ENCODE measurements around the gene CBLB.

CBLB gene

DNA sequence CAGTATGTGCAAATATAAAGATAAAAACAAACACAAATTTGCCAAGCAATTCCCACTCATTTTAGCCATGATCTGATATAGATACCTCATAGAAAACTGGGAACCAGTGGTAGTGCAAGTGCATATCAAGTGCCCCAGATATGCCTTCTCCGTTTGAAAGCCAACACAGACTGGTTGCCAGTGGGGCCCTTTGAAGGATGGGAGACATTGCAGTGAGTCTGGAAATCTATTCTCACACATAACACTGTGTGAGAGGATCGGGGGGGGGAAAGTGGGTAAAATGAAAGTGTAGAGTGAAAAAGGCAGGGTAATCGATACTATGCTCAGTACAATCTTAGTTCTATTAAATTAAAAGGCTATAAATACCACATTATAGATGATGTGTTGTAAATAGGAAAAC is 83.0 kb downstream of the CBLB start:
- H3K4me3 ChIP-seq (ENCODE audit: low read length), result no peak overlapping the region
- DNase-seq (ENCODE audit: low read depth), result no peak
- no peak for TF ChIP-seq CTCF (conservative IDR thresholded peaks at IDR 0.05; ENCODE audit: low read depth, low read length)

DNA sequence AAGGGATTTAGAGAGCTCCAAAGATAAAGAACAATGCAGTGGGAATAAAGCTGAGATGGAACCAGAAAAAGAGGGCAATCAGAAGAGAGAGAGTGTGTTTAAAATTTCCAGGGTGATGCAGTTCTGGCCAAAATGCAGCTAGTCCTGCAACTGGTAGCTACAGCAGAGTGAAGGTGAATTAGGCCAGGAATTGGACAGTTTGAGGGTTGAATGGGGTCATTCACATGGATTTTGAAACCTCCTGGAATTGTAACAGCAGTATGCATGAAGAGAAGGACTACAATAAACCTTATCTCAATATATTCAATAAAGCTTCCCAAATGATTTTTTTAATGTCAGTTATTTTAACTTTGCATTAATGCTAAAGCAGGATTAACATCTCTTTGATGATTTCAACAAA is 85.2 kb downstream of the CBLB start:
- H3K4me3 ChIP-seq (ENCODE audit: low read length), result no peak overlapping the region
- DNase-seq (ENCODE audit: low read depth), result no peak
- TF ChIP-seq CTCF (conservative IDR thresholded peaks at IDR 0.05; ENCODE audit: low read depth, low read length), result no peak

- DNase-seq (ENCODE audit: low read depth), result no peak
- H3K4me3 ChIP-seq (ENCODE audit: low read length), result no peak overlapping the region
- no peak for TF ChIP-seq CTCF (conservative IDR thresholded peaks at IDR 0.05; ENCODE audit: low read depth, low read length)
These were observed 86.9 kb downstream of the CBLB start for GRCh38 chr3:105781871-105782270.

GRCh38 chr3:105780107-105780506 is 88.7 kb downstream of the CBLB start:
- H3K4me3 ChIP-seq (ENCODE audit: low read length), result no peak overlapping the region
- TF ChIP-seq CTCF (conservative IDR thresholded peaks at IDR 0.05; ENCODE audit: low read depth, low read length), result no peak
- no peak for DNase-seq (ENCODE audit: low read depth)

DNA sequence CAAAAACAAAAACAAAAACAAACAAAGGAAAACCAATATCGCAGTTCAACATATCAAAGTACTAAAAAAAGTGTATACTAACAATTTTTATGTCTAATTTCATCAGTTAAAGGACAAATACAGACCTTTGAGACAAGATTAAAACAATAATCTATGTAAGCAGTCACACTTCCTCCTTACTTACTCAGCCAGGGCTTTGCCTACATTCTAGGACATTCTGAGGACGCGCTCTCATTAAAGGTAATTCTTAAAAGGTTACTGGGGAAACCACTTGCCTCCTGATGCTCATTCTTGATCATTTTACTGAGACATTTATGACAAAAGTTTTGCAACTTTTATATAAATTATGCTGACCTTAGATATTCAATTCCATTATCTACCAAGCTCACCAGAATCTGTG is 93.4 kb downstream of the CBLB start:
- no peak for TF ChIP-seq CTCF (conservative IDR thresholded peaks at IDR 0.05; ENCODE audit: low read depth, low read length)
- DNase-seq (ENCODE audit: low read depth), result no peak

DNA sequence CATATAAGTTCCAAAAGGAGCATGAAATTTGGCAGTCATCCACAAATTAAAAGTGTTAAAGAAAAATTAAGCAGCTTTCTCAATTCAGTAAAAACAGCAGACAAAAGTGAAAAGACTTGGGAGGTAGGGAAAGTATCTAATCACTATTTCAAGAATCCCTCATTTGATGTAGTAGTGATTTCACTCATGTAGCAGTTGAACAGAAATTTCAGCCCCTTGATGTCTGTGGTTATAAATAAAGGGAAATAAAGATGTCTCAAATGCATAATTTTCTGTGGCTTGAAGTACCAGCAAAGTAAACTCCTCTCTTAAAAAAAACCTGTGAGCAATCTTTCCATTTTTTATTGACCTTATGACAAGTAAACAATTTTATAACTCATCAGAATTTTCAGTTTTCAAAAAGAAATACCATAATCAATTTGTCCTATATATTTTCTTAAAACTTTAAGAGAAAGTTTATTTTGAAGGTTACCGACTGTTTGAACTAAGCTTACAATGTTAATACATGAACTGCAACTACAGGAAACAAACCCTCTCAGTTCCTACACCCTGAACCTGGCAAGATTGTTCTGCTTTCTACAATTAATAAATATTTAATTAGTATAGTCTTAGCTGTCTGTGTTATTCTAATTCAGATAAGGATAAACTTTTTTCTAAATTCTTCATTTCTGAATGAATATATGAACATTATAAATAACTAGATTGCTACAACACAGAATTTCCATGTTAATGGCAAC is 94.2 kb downstream of the CBLB start:
- DNase-seq (ENCODE audit: low read depth), result no peak
- no peak overlapping the region for H3K4me3 ChIP-seq (ENCODE audit: low read length)
- TF ChIP-seq CTCF (conservative IDR thresholded peaks at IDR 0.05; ENCODE audit: low read depth, low read length), result no peak

More for the DNA sequence above, 93.4 kb downstream of the CBLB start:
- H3K4me3 ChIP-seq (ENCODE audit: low read length), result no peak overlapping the region

GRCh38 chr3:105773291-105773690 is 95.5 kb downstream of the CBLB start:
- DNase-seq (ENCODE audit: low read depth), result no peak
- TF ChIP-seq CTCF (conservative IDR thresholded peaks at IDR 0.05; ENCODE audit: low read depth, low read length), result no peak
- no peak overlapping the region for H3K4me3 ChIP-seq (ENCODE audit: low read length)
